NCI-H146 (cell line): ENCODE measurements around the gene MBD4.

Experiments used
- DNase-seq: peaks from one replicate; lab custom pipeline; 2025; lab: John Stamatoyannopoulos, UW

Gene MBD4

GRCh38 chr3:129463094-129463493 is 23.3 kb upstream of the MBD4 start:
- DNase-seq: no peak

- no peak for DNase-seq
Measured at GRCh38 chr3:129462361-129462968, 22.7 kb upstream of the MBD4 start.

- no peak for DNase-seq
Measured at GRCh38 chr3:129461461-129462146, 21.9 kb upstream of the MBD4 start.

- DNase-seq: no peak
Measured at GRCh38 chr3:129461022-129461421, 21.3 kb upstream of the MBD4 start.

- no peak for DNase-seq
Measured at GRCh38 chr3:129460572-129460971, 20.8 kb upstream of the MBD4 start.

- no peak for DNase-seq
Measured at GRCh38 chr3:129460155-129460554, 20.4 kb upstream of the MBD4 start.

- DNase-seq: no peak
Measured at GRCh38 chr3:129453732-129454131, 14.0 kb upstream of the MBD4 start.

GRCh38 chr3:129449279-129450115 is 9.7 kb upstream of the MBD4 start:
- no peak for DNase-seq

GRCh38 chr3:129448186-129448895 is 8.6 kb upstream of the MBD4 start:
- DNase-seq: no peak

- DNase-seq: no peak
Measured at GRCh38 chr3:129446926-129447325, 7.2 kb upstream of the MBD4 start.

- DNase-seq: no peak
Measured at GRCh38 chr3:129445471-129445870, 5.7 kb upstream of the MBD4 start.

- no peak for DNase-seq
Measured at GRCh38 chr3:129442947-129443346, 3.2 kb upstream of the MBD4 start.

- no peak for DNase-seq
Measured at GRCh38 chr3:129442486-129442885, 2.7 kb upstream of the MBD4 start.

- DNase-seq: no peak
Measured at GRCh38 chr3:129441782-129442181, 2.0 kb upstream of the MBD4 start.

- peak; percentile 34 for DNase-seq
Measured at GRCh38 chr3:129441215-129441614, 1.5 kb upstream of the MBD4 start.

- DNase-seq: peak; percentile 34
Measured at GRCh38 chr3:129440618-129441190, 956 bp upstream of the MBD4 start.

GRCh38 chr3:129439226-129439816 is 427 bp downstream of the MBD4 start:
- peak; percentile 70 for DNase-seq

GRCh38 chr3:129435367-129435766 is 4.4 kb downstream of the MBD4 start:
- DNase-seq: no peak

- DNase-seq: no peak
Measured at GRCh38 chr3:129434140-129434539, 5.6 kb downstream of the MBD4 start.

- DNase-seq: no peak
Measured at GRCh38 chr3:129433565-129433964, 6.2 kb downstream of the MBD4 start.

- no peak for DNase-seq
Measured at GRCh38 chr3:129432671-129433070, 7.1 kb downstream of the MBD4 start.

- DNase-seq: no peak
Measured at GRCh38 chr3:129432036-129432435, 7.7 kb downstream of the MBD4 start.
